ENCODE results near the gene S100A12.

- TF ChIP-seq SUZ12 (IDR thresholded peaks at IDR 0.05; ENCODE audit: extremely low read depth, insufficient read depth, insufficient read length), result no peak
- TF ChIP-seq YY1 (IDR thresholded peaks at IDR 0.05; ENCODE audit: insufficient read depth, insufficient read length), result no peak
- TF ChIP-seq ZNF274 (IDR thresholded peaks at IDR 0.05; ENCODE audit: low read depth, low read length), result no peak
These were observed 33.2 kb downstream of the S100A12 start for GRCh38 chr1:153342178-153342577.
